Spleen (tissue), 7 donors: ENCODE measurements around the gene MPST.

ENCODE experiments used
- POLR2AphosphoS5 ChIP-seq, 3 donors: sonication (generic); formaldehyde crosslinking; IDR thresholded peaks; one replicate each; pipeline ENCODE4 v1.5.1; 2017; ENCODE audit warnings: antibody characterized with exemption in 3 of 3
- TF ChIP-seq, protein P1 (sequence below), 11 experiments: fragments of 200-600 bp in 7 of 11; fragments of 450-650 bp in 4 of 11; sonication (generic) in 4 of 11; IDR thresholded peaks in 8 of 11; conservative IDR thresholded peaks in 3 of 11; 1 replicate in 7 of 11; 2 replicates in 4 of 11; pipeline versions ENCODE4 v1.4.0 to v1.8.0; 2016 to 2021; ENCODE audit warnings: antibody characterized with exemption in 11 of 11, inconsistent platforms in 4 of 11, mild to moderate bottlenecking in 1 of 11
- donor health status: DM: no; HTN: no; CAD: no; lungs with moderate emphysema.
- donor health status: DM: no; HTN: no; CAD: no.
- donor health status: DM: no; HTN: no; CAD: no.

DNA sequence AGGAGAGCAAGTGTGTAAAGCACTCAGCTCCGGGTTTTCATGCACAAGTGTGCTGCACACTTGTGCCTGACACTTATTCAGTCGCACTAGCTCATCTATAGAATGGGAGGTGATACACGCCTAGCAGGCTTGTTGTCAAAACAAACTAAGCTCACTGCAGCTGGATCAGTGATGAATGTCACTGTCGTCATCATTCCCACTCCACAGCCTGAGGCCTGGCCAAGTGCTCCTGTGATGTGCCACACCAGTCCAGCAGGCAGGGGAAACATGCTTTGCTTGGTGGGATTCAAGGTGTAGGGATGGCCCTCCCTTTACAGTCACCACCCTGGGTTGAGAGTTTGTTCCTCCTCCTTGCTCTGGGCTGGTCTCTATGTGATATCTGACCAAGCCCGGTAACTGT lies 6.8 kb downstream of the MPST start:
- TF ChIP-seq, protein P1, sequence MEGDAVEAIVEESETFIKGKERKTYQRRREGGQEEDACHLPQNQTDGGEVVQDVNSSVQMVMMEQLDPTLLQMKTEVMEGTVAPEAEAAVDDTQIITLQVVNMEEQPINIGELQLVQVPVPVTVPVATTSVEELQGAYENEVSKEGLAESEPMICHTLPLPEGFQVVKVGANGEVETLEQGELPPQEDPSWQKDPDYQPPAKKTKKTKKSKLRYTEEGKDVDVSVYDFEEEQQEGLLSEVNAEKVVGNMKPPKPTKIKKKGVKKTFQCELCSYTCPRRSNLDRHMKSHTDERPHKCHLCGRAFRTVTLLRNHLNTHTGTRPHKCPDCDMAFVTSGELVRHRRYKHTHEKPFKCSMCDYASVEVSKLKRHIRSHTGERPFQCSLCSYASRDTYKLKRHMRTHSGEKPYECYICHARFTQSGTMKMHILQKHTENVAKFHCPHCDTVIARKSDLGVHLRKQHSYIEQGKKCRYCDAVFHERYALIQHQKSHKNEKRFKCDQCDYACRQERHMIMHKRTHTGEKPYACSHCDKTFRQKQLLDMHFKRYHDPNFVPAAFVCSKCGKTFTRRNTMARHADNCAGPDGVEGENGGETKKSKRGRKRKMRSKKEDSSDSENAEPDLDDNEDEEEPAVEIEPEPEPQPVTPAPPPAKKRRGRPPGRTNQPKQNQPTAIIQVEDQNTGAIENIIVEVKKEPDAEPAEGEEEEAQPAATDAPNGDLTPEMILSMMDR (IDR thresholded peaks at IDR 0.05 in 8 of 11, conservative IDR thresholded peaks at IDR 0.05 in 3 of 11) = no peak
- TF ChIP-seq POLR2AphosphoS5 (IDR thresholded peaks at IDR 0.05) = no peak
